LNCAP (cell line): ENCODE measurements around the gene FBXW7.

ENCODE experiments used
- CTCF ChIP-seq: fragments of 450-650 bp; IDR thresholded peaks from 2 replicates; pipeline ENCODE4 v1.5.1; 2017; ENCODE audit warnings: mild to moderate bottlenecking

FBXW7 gene

GRCh38 chr4:152559641-152560040 is 23.7 kb upstream of the FBXW7 start:
- no peak for TF ChIP-seq CTCF

- TF ChIP-seq CTCF, result no peak
Measured at GRCh38 chr4:152558396-152558795, 22.5 kb upstream of the FBXW7 start.

- no peak for TF ChIP-seq CTCF
Measured at GRCh38 chr4:152556834-152557233, 20.9 kb upstream of the FBXW7 start.

- TF ChIP-seq CTCF, result no peak
Measured at GRCh38 chr4:152556283-152556682, 20.4 kb upstream of the FBXW7 start.

GRCh38 chr4:152554742-152555141 is 18.9 kb upstream of the FBXW7 start:
- TF ChIP-seq CTCF, result no peak

GRCh38 chr4:152545088-152545487 is 9.2 kb upstream of the FBXW7 start:
- no peak for TF ChIP-seq CTCF

GRCh38 chr4:152540941-152541340 is 5.0 kb upstream of the FBXW7 start:
- TF ChIP-seq CTCF, result no peak

- no peak for TF ChIP-seq CTCF
Measured at GRCh38 chr4:152540293-152540674, 4.4 kb upstream of the FBXW7 start.
